HEK293 (cell line): ENCODE results near the gene SCRN2.

Experiments
- CTCF ChIA-PET: fragments of 350-600 bp; formaldehyde crosslinking; extraction: SDS; loops from one replicate; lab custom pipeline; 2021; ENCODE audit warnings: antibody characterized with exemption; lab: Yijun Ruan, JAX
- POLR2A ChIA-PET: fragments of 300-600 bp; formaldehyde crosslinking; extraction: SDS; loops from one replicate; lab custom pipeline; 2020; ENCODE audit warnings: antibody characterized with exemption, inconsistent platforms; lab: Yijun Ruan, JAX
- H3K27ac ChIP-seq: fragments of 200-500 bp; sonication (Bioruptor generic); 2 replicates; pipeline ENCODE4 v1.5.1; 2014; ENCODE audit warnings: low read depth, low read length, control low read depth, inconsistent platforms; ENCODE audit errors: extremely low read depth
- H3K36me3 ChIP-seq, 2 experiments: fragments of 200-500 bp in 1 of 2; sonication (Bioruptor generic) in 1 of 2; 1 replicate in 1 of 2; 2 replicates in 1 of 2; pipeline ENCODE4 v1.5.1; 2014 to 2017; ENCODE audit warnings: inconsistent platforms in 2 of 2, low read length in 2 of 2; ENCODE audit not compliant: control insufficient read depth in 2 of 2, insufficient read depth in 1 of 2
- H3K4me1 ChIP-seq: fragments of 200-500 bp; sonication (Bioruptor generic); 2 replicates; pipeline ENCODE4 v1.5.1; 2014; ENCODE audit warnings: mild to moderate bottlenecking, low read length, inconsistent platforms; ENCODE audit not compliant: control insufficient read depth, insufficient read depth
- H3K4me3 ChIP-seq: 2 replicates; pipeline ENCODE4 v1.5.1; 2011; ENCODE audit warnings: low read depth, mild to moderate bottlenecking, control low read depth, low read length, moderate library complexity
- H3K9me3 ChIP-seq: fragments of 200-500 bp; sonication (Bioruptor generic); 2 replicates; pipeline ENCODE4 v1.5.1; 2014; ENCODE audit warnings: low read depth, low read length, inconsistent platforms; ENCODE audit not compliant: control insufficient read depth, insufficient read depth
- BCL11A ChIP-seq: fragments of 450-650 bp; formaldehyde crosslinking; IDR thresholded peaks from 2 replicates; pipeline ENCODE4 v1.5.1; 2016; ENCODE audit warnings: low read depth, missing biosample characterization, missing genetic modification characterization
- EGR2 ChIP-seq: fragments of 450-650 bp; formaldehyde crosslinking; IDR thresholded peaks from 2 replicates; pipeline ENCODE4 v1.5.1; 2016; ENCODE audit warnings: low read depth, missing biosample characterization, missing genetic modification characterization
- GFI1B ChIP-seq: fragments of 450-650 bp; formaldehyde crosslinking; IDR thresholded peaks from 2 replicates; pipeline ENCODE4 v1.5.1; 2016; ENCODE audit warnings: missing biosample characterization, missing genetic modification characterization
- GLI4 ChIP-seq: fragments of 450-650 bp; formaldehyde crosslinking; IDR thresholded peaks from 2 replicates; pipeline ENCODE4 v1.5.1; 2016; ENCODE audit warnings: missing biosample characterization, missing genetic modification characterization
- GLIS2 ChIP-seq: fragments of 450-650 bp; formaldehyde crosslinking; IDR thresholded peaks from 2 replicates; pipeline ENCODE4 v1.5.1; 2016; ENCODE audit warnings: missing biosample characterization, missing genetic modification characterization
- PRDM1 ChIP-seq: fragments of 450-650 bp; formaldehyde crosslinking; IDR thresholded peaks from 2 replicates; pipeline ENCODE4; 2016; ENCODE audit warnings: missing biosample characterization, missing genetic modification characterization
- PRDM4 ChIP-seq: fragments of 450-650 bp; formaldehyde crosslinking; IDR thresholded peaks from 2 replicates; pipeline ENCODE4 v1.5.1; 2017; ENCODE audit warnings: missing biosample characterization, missing genetic modification characterization
- SCRT2 ChIP-seq: fragments of 450-650 bp; formaldehyde crosslinking; IDR thresholded peaks from 2 replicates; pipeline ENCODE4 v1.5.1; 2016; ENCODE audit warnings: missing biosample characterization, missing genetic modification characterization
- SP2 ChIP-seq: fragments of 450-650 bp; formaldehyde crosslinking; IDR thresholded peaks from 2 replicates; pipeline ENCODE4 v1.5.1; 2016; ENCODE audit warnings: missing biosample characterization, missing genetic modification characterization
- TCF7L2 ChIP-seq: IDR thresholded peaks from 2 replicates; pipeline ENCODE4 v1.6.1; 2011; ENCODE audit warnings: low read depth, mild to moderate bottlenecking, inconsistent platforms, low read length, moderate library complexity, borderline replicate concordance
- WT1 ChIP-seq: fragments of 450-650 bp; formaldehyde crosslinking; IDR thresholded peaks from 2 replicates; pipeline ENCODE4 v1.5.1; 2016; ENCODE audit warnings: missing biosample characterization, missing genetic modification characterization
- YY1 ChIP-seq: fragments of 450-650 bp; formaldehyde crosslinking; IDR thresholded peaks from 2 replicates; pipeline ENCODE4 v1.5.1; 2018; ENCODE audit warnings: missing biosample characterization, missing genetic modification characterization
- ZBTB17 ChIP-seq: fragments of 450-650 bp; formaldehyde crosslinking; IDR thresholded peaks from 2 replicates; pipeline ENCODE4 v1.5.1; 2016; ENCODE audit warnings: missing biosample characterization, missing genetic modification characterization
- ZBTB8A ChIP-seq: fragments of 450-650 bp; formaldehyde crosslinking; IDR thresholded peaks from 2 replicates; pipeline ENCODE4 v1.5.1; 2016; ENCODE audit warnings: missing biosample characterization, missing genetic modification characterization
- ZEB2 ChIP-seq: fragments of 450-650 bp; formaldehyde crosslinking; IDR thresholded peaks from 2 replicates; pipeline ENCODE4 v1.5.1; 2016; ENCODE audit warnings: missing biosample characterization, missing genetic modification characterization
- ZIC2 ChIP-seq: fragments of 450-650 bp; formaldehyde crosslinking; IDR thresholded peaks from 2 replicates; pipeline ENCODE4 v1.5.1; 2016; ENCODE audit warnings: missing biosample characterization, missing genetic modification characterization
- ZNF138 ChIP-seq: fragments of 450-650 bp; formaldehyde crosslinking; IDR thresholded peaks from 2 replicates; pipeline ENCODE4 v1.5.1; 2016; ENCODE audit warnings: missing biosample characterization, missing genetic modification characterization, borderline replicate concordance
- ZNF248 ChIP-seq: fragments of 450-650 bp; formaldehyde crosslinking; IDR thresholded peaks from 2 replicates; pipeline ENCODE4 v1.5.1; 2017; ENCODE audit warnings: missing biosample characterization, missing genetic modification characterization
- ZNF292 ChIP-seq: fragments of 450-650 bp; formaldehyde crosslinking; IDR thresholded peaks from 2 replicates; pipeline ENCODE4 v1.5.1; 2016; ENCODE audit warnings: low read depth, missing biosample characterization, missing genetic modification characterization, borderline replicate concordance
- ZNF366 ChIP-seq: fragments of 450-650 bp; formaldehyde crosslinking; conservative IDR thresholded peaks from 2 replicates; pipeline ENCODE4 v1.5.1; 2016; ENCODE audit warnings: missing biosample characterization, missing genetic modification characterization
- ZNF416 ChIP-seq: fragments of 450-650 bp; formaldehyde crosslinking; IDR thresholded peaks from 2 replicates; pipeline ENCODE4 v1.5.1; 2016; ENCODE audit warnings: missing biosample characterization, missing genetic modification characterization
- ZNF423 ChIP-seq: fragments of 450-650 bp; formaldehyde crosslinking; IDR thresholded peaks from 2 replicates; pipeline ENCODE4 v1.5.1; 2016; ENCODE audit warnings: missing biosample characterization, missing genetic modification characterization
- ZNF514 ChIP-seq: fragments of 450-650 bp; formaldehyde crosslinking; IDR thresholded peaks from 2 replicates; pipeline ENCODE4 v1.5.1; 2016; ENCODE audit warnings: missing biosample characterization, missing genetic modification characterization
- ZNF548 ChIP-seq: fragments of 450-650 bp; formaldehyde crosslinking; IDR thresholded peaks from 2 replicates; pipeline ENCODE4 v1.5.1; 2016; ENCODE audit warnings: missing biosample characterization, missing genetic modification characterization
- ZNF670 ChIP-seq: fragments of 450-650 bp; formaldehyde crosslinking; IDR thresholded peaks from 2 replicates; pipeline ENCODE4 v1.5.1; 2016; ENCODE audit warnings: missing biosample characterization, missing genetic modification characterization, low read depth
- ZNF701 ChIP-seq: fragments of 450-650 bp; formaldehyde crosslinking; IDR thresholded peaks from 2 replicates; pipeline ENCODE4 v1.5.1; 2016; ENCODE audit warnings: missing biosample characterization, missing genetic modification characterization
- TF ChIP-seq, protein P1 (sequence below): fragments of 450-650 bp; formaldehyde crosslinking; IDR thresholded peaks from 2 replicates; pipeline ENCODE4 v1.5.1; 2016; ENCODE audit warnings: missing biosample characterization, missing genetic modification characterization
- TF ChIP-seq, protein P2 (sequence below): fragments of 450-650 bp; formaldehyde crosslinking; IDR thresholded peaks from 2 replicates; pipeline ENCODE4 v1.5.1; 2016; ENCODE audit warnings: missing biosample characterization, missing genetic modification characterization

The SCRN2 gene

DNA sequence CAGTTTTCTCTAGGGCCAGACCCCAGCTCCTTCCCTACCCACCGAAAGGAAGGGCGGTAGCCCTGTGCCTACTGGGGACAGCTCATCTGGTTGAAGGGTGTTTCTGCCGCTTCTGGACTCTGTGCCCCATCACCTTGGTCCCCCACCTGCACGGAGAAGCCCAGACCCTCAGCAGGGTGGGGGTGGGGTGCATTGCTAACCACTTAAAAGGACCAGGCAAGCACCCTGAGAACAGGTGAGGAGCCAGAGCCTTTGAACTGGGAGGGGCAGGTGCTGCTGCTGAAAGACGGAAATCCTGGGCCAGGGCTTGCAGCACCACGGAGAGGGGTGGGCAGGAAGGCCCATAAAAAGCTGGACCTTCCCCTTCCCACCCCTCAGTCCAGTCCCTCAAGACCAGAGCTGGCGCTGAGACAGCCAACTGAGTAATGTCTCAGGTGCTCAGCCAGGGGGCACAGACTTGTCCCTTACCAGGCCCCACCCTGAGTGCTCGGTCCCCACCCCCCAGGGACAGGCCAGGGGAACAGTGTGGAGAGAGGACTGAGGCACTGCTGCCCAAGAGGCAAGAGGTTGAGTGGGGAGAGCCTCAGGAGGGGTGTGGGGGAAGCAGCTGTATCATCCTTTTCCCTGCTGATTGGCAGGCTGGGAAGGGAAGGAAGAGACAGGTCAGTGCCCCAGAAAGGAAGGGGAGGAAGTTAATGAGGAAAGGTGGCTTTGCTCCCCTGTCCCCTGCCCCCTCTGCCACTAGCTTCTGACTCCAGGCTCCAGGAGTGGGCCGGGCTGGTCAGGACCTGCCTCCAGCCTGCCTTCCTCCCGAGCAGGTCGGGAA is 44.0 kb upstream of the SCRN2 start (continued):
- TF ChIP-seq ZIC2 (peak; percentile 41; the same call in 1 of the 2 replicates), ZNF138 (no peak)

- Histone ChIP-seq H3K4me1 (peaks cover 8% of the 10 kb centered on the region), H3K9me3 (no peaks in the 10 kb centered on the region), H3K4me3 (no peak overlapping the region), H3K27ac (no peak overlapping the region), H3K36me3 (no peaks in the 10 kb centered on the region)
- CTCF ChIA-PET: interaction anchor here (0.9 to 18.5 kb wide), 5 partner anchors 26 to 134 kb away, joined by 3 to 837 read pairs (median 3); partner anchors contain the start of genes SCRN2 and SP6
- POLR2A ChIA-PET: interaction anchor here (0.9 to 2.3 kb wide), 5 partner anchors 11 to 53 kb away, joined by 4 to 7 read pairs (median 5); partner anchors contain the start of genes LRRC46, MRPL10, SCRN2 and SP2
- 0 out of 2 replicates have a peak, but pooled peaks have one; percentile 3 for TF ChIP-seq YY1 (tag by site-specific recombination)
- no peak for TF ChIP-seq ZNF248
- TF ChIP-seq PRDM1 (tag by site-specific recombination): peak; percentile 92
These were observed 43.3 kb upstream of the SCRN2 start for GRCh38 chr17:47884427-47884740.

DNA sequence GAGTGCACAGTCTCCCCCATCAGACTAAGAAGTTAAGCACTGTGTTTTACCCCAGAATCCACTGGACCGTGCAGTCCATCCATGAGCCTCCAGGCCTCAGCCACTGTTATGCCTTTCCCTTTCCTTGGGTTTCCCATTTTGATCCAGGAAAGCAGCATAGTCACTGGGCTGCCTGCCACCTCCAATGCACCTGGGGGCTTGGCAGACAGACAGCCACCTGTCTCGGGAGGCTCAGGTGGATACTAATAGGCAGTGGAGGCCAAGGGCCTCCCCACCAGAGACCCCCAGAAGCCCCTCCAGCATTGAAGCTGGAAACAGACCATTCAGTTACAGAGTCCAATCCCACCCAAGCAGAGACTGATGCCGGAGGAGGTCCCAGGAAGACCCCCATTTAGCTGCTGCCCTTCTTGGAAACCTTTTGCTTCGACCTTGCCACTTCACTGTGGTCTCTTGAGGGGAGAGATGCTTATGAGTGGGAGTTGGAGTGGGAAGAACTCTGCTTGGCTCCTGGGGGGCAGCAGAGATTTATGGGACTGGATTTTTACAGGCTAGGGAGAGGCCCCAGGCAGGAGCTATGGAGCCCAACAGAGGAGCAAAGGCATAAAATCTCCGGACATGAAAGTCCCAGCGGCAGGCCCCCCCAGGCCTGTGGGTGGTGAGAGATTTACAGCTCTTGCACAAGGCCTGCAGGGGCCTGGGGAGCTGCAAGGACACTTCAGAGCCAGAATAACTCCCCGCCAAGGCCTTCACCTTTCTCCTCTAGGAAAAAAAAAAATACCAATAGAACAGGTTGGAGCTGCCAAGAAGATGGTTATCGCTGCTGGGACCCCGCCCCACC is 42.7 kb upstream of the SCRN2 start:
- Histone ChIP-seq H3K9me3 (no peaks in the 10 kb centered on the region), H3K27ac (no peak overlapping the region), H3K4me1 (peaks cover 8% of the 10 kb centered on the region), H3K4me3 (no peak overlapping the region), H3K36me3 (no peaks in the 10 kb centered on the region)
- ChIA-PET POLR2A (interaction anchor here (0.9 to 2.3 kb wide), 5 partner anchors 12 to 53 kb away, joined by 4 to 7 read pairs (median 5); partner anchors contain the start of genes LRRC46, MRPL10, SCRN2 and SP2), CTCF (interaction anchor here (0.9 to 18.5 kb wide), 5 partner anchors 26 to 134 kb away, joined by 3 to 837 read pairs (median 3); partner anchors contain the start of genes SCRN2 and SP6)
- no peak for TF ChIP-seq SCRT2 (tag by site-specific recombination)
- TF ChIP-seq ZNF292 (tag by site-specific recombination): no peak
- TF ChIP-seq PRDM4 (tag by site-specific recombination): 0 out of 2 replicates have a peak, but pooled peaks have one; percentile 29
- peak; percentile 29; the same call in 1 of the 2 replicates for TF ChIP-seq GLIS2 (tag by site-specific recombination)
- no peak for TF ChIP-seq SP2 (tag by site-specific recombination)
- TF ChIP-seq TCF7L2: peak; percentile 96
- no peak for TF ChIP-seq GLI4
- TF ChIP-seq ZBTB17 (tag by site-specific recombination): peak; percentile 48
- TF ChIP-seq GFI1B (tag by site-specific recombination): no peak; the same call in 1 of the 2 replicates
- TF ChIP-seq WT1 (tag by site-specific recombination): no peak
- TF ChIP-seq ZNF416: no peak
- TF ChIP-seq ZEB2 (tag by site-specific recombination): 0 out of 2 replicates have a peak, but pooled peaks have one; percentile 34
- no peak for TF ChIP-seq ZNF670 (tag by site-specific recombination)
- no peak for TF ChIP-seq ZNF514 (tag by site-specific recombination)
- no peak for TF ChIP-seq ZNF366 (tag by site-specific recombination)
- TF ChIP-seq, protein P1, sequence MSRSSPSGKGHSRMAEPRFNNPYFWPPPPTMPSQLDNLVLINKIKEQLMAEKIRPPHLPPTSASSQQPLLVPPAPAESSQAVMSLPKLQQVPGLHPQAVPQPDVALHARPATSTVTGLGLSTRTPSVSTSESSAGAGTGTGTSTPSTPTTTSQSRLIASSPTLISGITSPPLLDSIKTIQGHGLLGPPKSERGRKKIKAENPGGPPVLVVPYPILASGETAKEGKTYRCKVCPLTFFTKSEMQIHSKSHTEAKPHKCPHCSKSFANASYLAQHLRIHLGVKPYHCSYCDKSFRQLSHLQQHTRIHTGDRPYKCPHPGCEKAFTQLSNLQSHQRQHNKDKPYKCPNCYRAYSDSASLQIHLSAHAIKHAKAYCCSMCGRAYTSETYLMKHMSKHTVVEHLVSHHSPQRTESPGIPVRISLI (tag by site-specific recombination): no peak
- peak; percentile 72 for TF ChIP-seq ZBTB8A (tag by site-specific recombination)
- no peak for TF ChIP-seq ZNF701
- peak; percentile 89 for TF ChIP-seq ZNF423 (tag by site-specific recombination)
- no peak for TF ChIP-seq BCL11A (tag by site-specific recombination)
- TF ChIP-seq, protein P2, sequence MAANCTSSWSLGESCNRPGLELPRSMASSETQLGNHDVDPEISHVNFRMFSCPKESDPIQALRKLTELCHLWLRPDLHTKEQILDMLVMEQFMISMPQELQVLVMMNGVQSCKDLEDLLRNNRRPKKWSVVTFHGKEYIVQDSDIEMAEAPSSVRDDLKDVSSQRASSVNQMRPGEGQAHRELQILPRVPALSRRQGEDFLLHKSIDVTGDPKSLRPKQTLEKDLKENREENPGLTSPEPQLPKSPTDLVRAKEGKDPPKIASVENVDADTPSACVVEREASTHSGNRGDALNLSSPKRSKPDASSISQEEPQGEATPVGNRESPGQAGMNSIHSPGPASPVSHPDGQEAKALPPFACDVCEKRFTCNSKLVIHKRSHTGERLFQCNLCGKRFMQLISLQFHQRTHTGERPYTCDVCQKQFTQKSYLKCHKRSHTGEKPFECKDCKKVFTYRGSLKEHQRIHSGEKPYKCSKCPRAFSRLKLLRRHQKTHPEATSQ: no peak
- no peak for TF ChIP-seq ZNF548
- TF ChIP-seq EGR2 (tag by site-specific recombination): peak; percentile 91
- TF ChIP-seq ZNF248: no peak
